GM12878 (cell line): ENCODE data around the gene YARS1. TPM values are rescaled to one million over a fixed set of nuclear protein-coding genes. Genes with fewer than 3 reads are reported as not detected.

Experiments
- ATAC-seq: fragments of 200-7000 bp; cut with Tn5 transposase; 3 replicates; pipeline ENCODE4 v1.9.1; 2020; ENCODE audit warnings: mild to moderate bottlenecking, moderate library complexity
- BruUV-seq: library from RNA; stranded (reverse); fragments of 400-500 nt; replicated peaks from 2 replicates; lab custom pipeline; 2021; lab: Mats Ljungman, UMichigan
- CTCF ChIA-PET: fragments of 300-600 bp; sonication (Branson Sonifier 250); formaldehyde crosslinking; extraction: SDS; loops from one replicate; lab custom pipeline; 2021; ENCODE audit warnings: inconsistent platforms; lab: Yijun Ruan, JAX
- POLR2A ChIA-PET: fragments of 350-600 bp; formaldehyde crosslinking; extraction: SDS; loops from one replicate; lab custom pipeline; 2021; ENCODE audit warnings: inconsistent platforms; lab: Charles Lee
- RAD21 ChIA-PET: fragments of 300-600 bp; sonication (Branson Sonifier 250); formaldehyde crosslinking; loops from one replicate; lab custom pipeline; 2023; ENCODE audit warnings: antibody characterized with exemption; ENCODE audit not compliant: unreplicated experiment; lab: Charles Lee
- SMC1A ChIA-PET: fragments of 300-600 bp; sonication (Branson Sonifier 250); formaldehyde crosslinking; loops from one replicate; lab custom pipeline; 2023; ENCODE audit not compliant: unreplicated experiment, uncharacterized antibody; lab: Charles Lee
- DNase-seq: peaks from one replicate; pipeline ENCODE4 v3.0.0-alpha.2; 2011; ENCODE audit warnings: low read depth, low spot score
- FAIRE-seq: peaks from 3 replicates; lab custom pipeline; 2011; peaks lifted over from hg19 to GRCh38; lab: Jason Lieb, UNC
- H2AFZ ChIP-seq: 2 replicates; pipeline ENCODE4 v1.6.0; 2011; ENCODE audit warnings: low read depth, low read length, control low read depth; ENCODE audit not compliant: control insufficient read depth
- H3K27ac ChIP-seq: 2 replicates; pipeline ENCODE4 v1.5.1; 2011; ENCODE audit warnings: control low read depth; ENCODE audit not compliant: control insufficient read depth, insufficient read depth
- H3K27me3 ChIP-seq, 2 experiments: replicated peaks in 1 of 2; 2 replicates each; pipeline versions ENCODE4 v1.6.0 to v1.6.1; 2011; ENCODE audit warnings: low read length in 1 of 2; ENCODE audit not compliant: control insufficient read depth in 2 of 2, insufficient read depth in 2 of 2
- H3K36me3 ChIP-seq, 2 experiments: 2 replicates each; pipeline ENCODE4 v1.5.1; 2011; ENCODE audit warnings: low read length in 1 of 2; ENCODE audit not compliant: control insufficient read depth in 2 of 2, insufficient read depth in 2 of 2
- H3K4me1 ChIP-seq: 2 replicates; pipeline ENCODE4 v1.6.1; 2011; ENCODE audit warnings: mild to moderate bottlenecking, low read length, moderate library complexity, mixed read lengths; ENCODE audit not compliant: control insufficient read depth, insufficient read depth
- H3K4me2 ChIP-seq: 2 replicates; pipeline ENCODE4 v1.6.0; 2011; ENCODE audit warnings: control low read depth; ENCODE audit not compliant: control insufficient read depth, insufficient read depth
- H3K4me3 ChIP-seq: fragments of 200-600 bp; sonication (generic); 2 replicates; pipeline ENCODE4 v1.5.1; 2016
- H3K79me2 ChIP-seq: 2 replicates; pipeline ENCODE4 v1.6.0; 2011; ENCODE audit warnings: low read length; ENCODE audit not compliant: control insufficient read depth, insufficient read depth
- H3K9ac ChIP-seq: 2 replicates; pipeline ENCODE4 v1.8.0; 2011; ENCODE audit warnings: low read length, control low read depth, mixed read lengths; ENCODE audit not compliant: control insufficient read depth, insufficient read depth
- H3K9me3 ChIP-seq: replicated peaks from 3 replicates; pipeline ENCODE4 v1.5.1; 2011; ENCODE audit warnings: mild to moderate bottlenecking, low read length; ENCODE audit not compliant: control insufficient read depth, insufficient read depth
- H4K20me1 ChIP-seq: 2 replicates; pipeline ENCODE4 v1.6.0; 2011; ENCODE audit not compliant: control insufficient read depth, insufficient read depth
- ATF7 ChIP-seq: fragments of 450-650 bp; IDR thresholded peaks from 2 replicates; pipeline ENCODE4 v1.6.1; 2016; ENCODE audit warnings: low read depth, mild to moderate bottlenecking
- BCLAF1 ChIP-seq: fragments of 450-650 bp; IDR thresholded peaks from 2 replicates; pipeline ENCODE4 v1.6.1; 2017; ENCODE audit warnings: antibody characterized with exemption, mild to moderate bottlenecking, moderate library complexity
- BRCA1 ChIP-seq: IDR thresholded peaks from 2 replicates; pipeline ENCODE4 v1.6.1; 2011; ENCODE audit warnings: low read depth, low read length, improper control_type of control experiment
- CBX3 ChIP-seq: fragments of 200-600 bp; sonication (generic); IDR thresholded peaks from 2 replicates; pipeline ENCODE4 v1.6.1; 2016; ENCODE audit warnings: low read depth, borderline replicate concordance
- FOXK2 ChIP-seq: fragments of 450-650 bp; IDR thresholded peaks from 2 replicates; pipeline ENCODE4 v1.6.1; 2017; ENCODE audit warnings: mild to moderate bottlenecking, moderate library complexity
- FOXM1 ChIP-seq: IDR thresholded peaks from 2 replicates; pipeline ENCODE4 v1.6.1; 2012; ENCODE audit warnings: low read depth, mild to moderate bottlenecking, inconsistent platforms, low read length, moderate library complexity
- GABPA ChIP-seq: IDR thresholded peaks from 2 replicates; pipeline ENCODE4 v1.6.1; 2014; ENCODE audit warnings: antibody characterized with exemption, low read depth, mild to moderate bottlenecking, inconsistent platforms
- GATAD2B ChIP-seq: fragments of 450-650 bp; conservative IDR thresholded peaks from 2 replicates; pipeline ENCODE4 v1.6.1; 2017; ENCODE audit warnings: low read depth, mild to moderate bottlenecking, moderate library complexity
- IRF4 ChIP-seq: IDR thresholded peaks from 2 replicates; pipeline ENCODE4 v1.6.1; 2011; ENCODE audit warnings: low read depth, low read length
- MXI1 ChIP-seq: fragments of 150-350 bp; IDR thresholded peaks from 2 replicates; pipeline ENCODE4 v1.6.1; 2011; ENCODE audit warnings: low read depth, mild to moderate bottlenecking, inconsistent platforms, low read length, improper control_type of control experiment
- NRF1 ChIP-seq: conservative IDR thresholded peaks from 2 replicates; pipeline ENCODE4 v1.6.1; 2011; ENCODE audit warnings: mild to moderate bottlenecking, low read depth, low read length, improper control_type of control experiment
- PAX8 ChIP-seq: fragments of 450-650 bp; IDR thresholded peaks from 2 replicates; pipeline ENCODE4 v1.6.1; 2017; ENCODE audit warnings: mild to moderate bottlenecking, moderate library complexity
- PBX3 ChIP-seq: IDR thresholded peaks from 2 replicates; pipeline ENCODE4 v1.6.1; 2011; ENCODE audit warnings: mild to moderate bottlenecking, low read depth, low read length, moderate library complexity; ENCODE audit not compliant: insufficient replicate concordance
- RELA ChIP-seq: fragments of 450-650 bp; IDR thresholded peaks from 2 replicates; pipeline ENCODE4 v1.8.0; 2014; ENCODE audit warnings: borderline replicate concordance; ENCODE audit not compliant: partially characterized antibody
- SRF ChIP-seq, 2 experiments: IDR thresholded peaks; 2 replicates each; pipeline ENCODE4 v1.6.1; 2011; ENCODE audit warnings: low read depth in 2 of 2, low read length in 2 of 2, mild to moderate bottlenecking in 1 of 2, moderate library complexity in 1 of 2
- TAF1 ChIP-seq: IDR thresholded peaks from 2 replicates; pipeline ENCODE4 v1.6.1; 2011; ENCODE audit warnings: mild to moderate bottlenecking, low read depth, low read length, borderline replicate concordance
- USF1 ChIP-seq: IDR thresholded peaks from 2 replicates; pipeline ENCODE4 v1.6.1; 2011; ENCODE audit warnings: borderline replicate concordance, low read depth, mild to moderate bottlenecking, moderate library complexity, mixed read lengths, low read length; ENCODE audit not compliant: insufficient read depth; ENCODE audit errors: extremely low read length
- ZNF274 ChIP-seq: IDR thresholded peaks from one replicate; pipeline ENCODE4 v1.8.0; 2011; ENCODE audit not compliant: insufficient read length, insufficient read depth
- WGBS: methylation state at CpG from one replicate; pipeline ENCODE4 v1.1.6; 2016; ENCODE audit warnings: low lambda C conversion rate; ENCODE audit not compliant: insufficient replicate concordance, insufficient coverage; ENCODE audit errors: missing lambda C conversion rate; 5-methylcytosine and 5-hydroxymethylcytosine counted together
- in situ Hi-C: fragments of 300-500 bp; cut with MboI; formaldehyde crosslinking; loops from 9 replicates; pipeline ENCODE4 v1.14.3; 2018; ENCODE audit warnings: mixed read lengths
- intact Hi-C: fragments of 100-400 bp; cut with micrococcal nuclease; formaldehyde crosslinking; loops from one replicate; pipeline ENCODE4 v1.14.2; 2022; ENCODE audit not compliant: unreplicated experiment
- polyA plus RNA-seq, 11 experiments: library from polyadenylated mRNA; depleted of rRNA in 4 of 11; unstranded in 6 of 11; stranded (reverse) in 5 of 11; fragments of >200 nt; fragmentation: Nextera tagmentation in 4 of 11; fragmentation: Illumina TruSeq in 1 of 11; extraction: Ambion mirVana in 4 of 11; extraction: Trizol in 1 of 11; gene quantifications; 1 replicate in 1 of 11; 2 replicates in 10 of 11; pipeline versions ENCODE4 v1.2.1 to v1.2.3, GENCODE V29; 2011 to 2016; ENCODE audit warnings: inconsistent platforms in 2 of 11, missing spikeins in 2 of 11, low read depth in 1 of 11
- total RNA-seq, 4 experiments: library from RNA; depleted of rRNA in 3 of 4; stranded (reverse); fragments of >200 nt in 3 of 4; fragmentation: Illumina TruSeq in 1 of 4; extraction: Trizol in 1 of 4; gene quantifications; 2 replicates each; pipeline versions ENCODE4 v1.2.1 to v1.2.3, GENCODE V29; 2013 to 2021

YARS1 gene
- total and polyA plus RNA-seq, 10 of the 15 experiments (the other 5 are each of a cell fraction or from before 2014, with no cell fraction given), result 39.9 to 202 (median 136) TPM

- TF ChIP-seq ZNF274 (no peak), PBX3 (no peak), TAF1 (no peak), ATF7 (no peak), GATAD2B (no peak)
Observed at GRCh38 chr1:32811917-32812316, 5.2 kb downstream of the YARS1 start (continued).

- WGBS, result 98% methylated on average over 9 of the region's 9 CpGs
- Histone ChIP-seq H3K4me3 (no peak overlapping the region), H4K20me1 (peaks cover 4% of the 10 kb centered on the region), H3K36me3 (peaks cover 12 to 19% of the 10 kb centered on the region in 2 experiments), H3K9ac (no peak overlapping the region), H3K27me3 (no peaks in the 10 kb centered on the region), H3K9me3 (no peaks in the 10 kb centered on the region; the same call in 2 of the 3 replicates), H3K27ac (no peak overlapping the region), H3K79me2 (peaks cover 61% of the 10 kb centered on the region), H2AFZ (no peak overlapping the region), H3K4me2 (no peak overlapping the region), H3K4me1 (peaks cover 13% of the 10 kb centered on the region; the same call in 1 of the 2 replicates)
- BruUV-seq, result no TSS peak
- FAIRE-seq, result no peak
- no peak for DNase-seq
- POLR2A ChIA-PET, result interaction anchor here (0.6 kb wide), 1 partner anchor 380 kb away, joined by 7 read pairs; no protein-coding TSS in a partner anchor
- CTCF ChIA-PET, result no interaction called here
- RAD21 ChIA-PET, result interaction anchor here (1.6 kb wide), 1 partner anchor 99 kb away, joined by 3 read pairs; no protein-coding TSS in a partner anchor
- in situ Hi-C loops (no loop called here), intact Hi-C loops (no loop called here)
- ATAC-seq, result no peak
- SMC1A ChIA-PET, result no interaction called here
- no peak for TF ChIP-seq SRF (IDR thresholded peaks at IDR 0.05; ENCODE audit: low read depth in 2 of 2, low read length in 2 of 2)
- no peak for TF ChIP-seq FOXK2
- TF ChIP-seq MXI1, result no peak
- TF ChIP-seq CBX3, result no peak
- TF ChIP-seq FOXM1, result no peak
- no peak for TF ChIP-seq BCLAF1
- TF ChIP-seq GABPA, result no peak
- no peak for TF ChIP-seq BRCA1
- no peak for TF ChIP-seq RELA
- TF ChIP-seq USF1, result no peak
- no peak for TF ChIP-seq IRF4
- TF ChIP-seq NRF1, result no peak
- no peak for TF ChIP-seq PAX8
Observed at GRCh38 chr1:32811265-32811664, 5.9 kb downstream of the YARS1 start.
